Stimulated activated CD4-positive, alpha-beta T cell treated with anti-CD3 and anti-CD28 coated beads, TNF-alpha, amount 100 ng/mL, for 48 hours (primary cell): ENCODE data around the gene SQSTM1.
A peak's percentile ranks its signal among the peaks of the same experiment; 100 is the strongest.

Experiments
- DNase-seq, 3 donors: peaks; one replicate each; pipeline ENCODE4 v3.0.0-alpha.2; 2020; ENCODE audit warnings: low read depth in 3 of 3

Gene SQSTM1

DNA sequence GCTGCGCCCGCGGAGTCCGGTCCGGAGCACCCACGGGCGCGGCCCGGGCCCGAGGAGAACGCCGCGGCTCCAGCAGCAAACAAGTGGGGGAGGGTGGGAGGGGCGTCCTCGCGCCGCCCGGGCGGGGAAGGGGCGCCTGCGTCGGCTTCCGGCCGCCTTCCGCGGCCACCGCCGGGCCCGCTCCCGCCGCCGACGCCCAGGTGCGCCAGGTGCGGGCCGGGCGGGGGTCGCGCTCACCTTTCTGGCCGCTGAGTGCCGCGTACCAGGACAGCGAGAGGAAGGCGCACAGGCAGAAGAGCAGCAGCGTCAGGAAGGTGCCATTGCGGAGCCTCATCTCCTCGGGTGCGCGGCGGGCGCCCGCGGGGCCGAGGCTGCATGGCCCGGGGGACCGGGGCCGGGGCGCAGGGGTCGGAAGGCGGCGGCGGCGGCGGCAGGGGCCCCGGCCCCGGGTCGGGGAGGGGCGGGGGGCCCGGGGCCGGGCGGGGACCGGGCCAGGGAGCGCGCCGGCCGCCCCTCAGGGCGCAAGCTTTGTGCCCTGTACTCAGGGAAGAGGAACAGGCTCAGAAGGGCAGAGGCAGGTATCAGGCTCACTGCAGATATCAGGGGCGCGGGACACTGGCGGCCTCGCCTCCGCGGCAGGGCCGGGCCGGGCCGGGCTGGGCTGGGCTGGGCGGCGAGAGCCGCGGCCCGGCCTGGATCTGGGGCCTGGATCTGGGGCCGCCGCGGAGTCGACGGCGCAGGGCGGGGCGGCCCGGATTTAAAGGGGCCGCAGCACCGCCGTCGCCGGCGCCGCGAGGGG lies 14.3 kb upstream of the SQSTM1 start, which contains the start of gene MGAT4B:
MGAT4B (minus strand) TSS at position 617 of the 799 bp plus-strand sequence; CDS start at position 334, 283 bp downstream.
- no peak for DNase-seq

- no peak for DNase-seq
Measured at GRCh38 chr5:179812135-179812825, 8.4 kb upstream of the SQSTM1 start.

DNA sequence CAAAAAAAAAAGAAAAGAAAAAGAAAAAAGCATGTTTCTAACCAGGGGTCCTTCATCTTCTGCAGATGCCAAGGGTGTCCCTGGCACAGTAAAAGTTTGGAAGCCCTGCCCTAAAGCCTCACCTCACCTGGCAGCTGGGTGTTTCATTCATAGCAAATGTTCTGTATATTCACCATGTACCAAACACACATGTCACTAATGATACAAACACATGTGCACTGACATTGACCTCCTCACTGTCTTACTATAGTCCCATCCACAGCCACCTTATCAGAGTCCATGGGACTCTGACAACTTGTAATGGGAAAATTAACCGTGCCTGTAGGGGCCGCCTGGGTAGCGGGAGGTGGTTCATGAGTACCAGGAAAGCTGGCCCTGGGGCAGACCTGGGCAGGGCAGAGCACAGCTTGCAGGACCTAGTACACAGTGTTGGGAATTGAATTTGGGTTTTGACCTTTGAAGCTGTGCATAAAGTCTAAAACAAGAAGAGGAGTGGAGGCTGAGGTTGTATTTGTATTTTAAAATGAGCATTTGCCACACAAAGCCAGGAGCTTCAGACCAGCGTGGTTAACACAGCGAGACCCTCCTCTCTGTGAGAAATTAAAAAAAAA lies 7.6 kb upstream of the SQSTM1 start:
- no peak for DNase-seq

GRCh38 chr5:179814090-179814489 lies 6.6 kb upstream of the SQSTM1 start:
- no peak for DNase-seq

- DNase-seq = no peak
Measured at GRCh38 chr5:179815491-179816249, 5.0 kb upstream of the SQSTM1 start.

- DNase-seq = no peak
Measured at GRCh38 chr5:179816401-179816795, 4.3 kb upstream of the SQSTM1 start.

GRCh38 chr5:179816796-179817469 lies 3.8 kb upstream of the SQSTM1 start:
- no peak for DNase-seq

GRCh38 chr5:179817470-179817840 lies 3.2 kb upstream of the SQSTM1 start:
- DNase-seq = no peak

DNA sequence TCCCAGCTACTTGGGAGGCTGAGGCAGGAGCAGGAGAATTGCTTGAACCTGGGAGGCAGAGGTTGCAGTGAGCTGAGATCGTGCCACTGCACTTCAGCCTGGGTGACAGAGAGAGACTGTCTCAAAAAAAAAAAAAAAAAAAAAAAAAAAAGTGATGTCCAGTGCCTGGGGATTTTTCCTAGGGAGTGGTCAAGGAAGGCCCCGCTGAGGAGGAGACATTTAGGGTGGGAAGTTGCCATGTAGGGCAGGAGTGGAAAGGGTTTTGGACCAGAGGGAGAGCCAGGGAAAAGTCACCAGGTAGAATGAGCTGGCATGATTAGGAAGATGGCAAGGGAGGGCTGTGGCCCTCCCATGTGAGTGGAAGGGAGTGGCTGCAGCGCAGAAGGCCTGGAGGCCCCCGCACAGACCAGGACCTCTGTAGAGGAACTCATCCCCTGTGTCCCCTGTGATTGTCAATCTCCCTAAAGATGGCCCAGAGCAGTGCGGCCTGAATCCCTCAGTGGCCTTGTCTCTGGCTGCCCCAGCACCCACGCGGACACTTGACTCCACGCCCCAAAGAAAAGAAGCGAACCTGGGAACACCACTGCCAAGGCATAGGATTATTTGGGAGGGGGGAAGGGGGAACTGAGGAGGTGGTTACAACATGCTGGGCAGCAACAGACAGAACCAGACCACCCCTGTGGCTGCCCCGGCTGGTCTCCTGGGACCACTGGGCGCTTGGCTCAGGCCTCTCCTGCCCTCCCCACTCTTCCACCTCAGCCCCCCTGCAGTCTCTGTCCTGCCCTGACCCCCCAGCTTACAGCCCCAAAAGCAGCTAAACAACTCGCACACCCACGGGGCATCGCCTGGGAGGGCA lies 2.6 kb upstream of the SQSTM1 start:
- no peak for DNase-seq

DNA sequence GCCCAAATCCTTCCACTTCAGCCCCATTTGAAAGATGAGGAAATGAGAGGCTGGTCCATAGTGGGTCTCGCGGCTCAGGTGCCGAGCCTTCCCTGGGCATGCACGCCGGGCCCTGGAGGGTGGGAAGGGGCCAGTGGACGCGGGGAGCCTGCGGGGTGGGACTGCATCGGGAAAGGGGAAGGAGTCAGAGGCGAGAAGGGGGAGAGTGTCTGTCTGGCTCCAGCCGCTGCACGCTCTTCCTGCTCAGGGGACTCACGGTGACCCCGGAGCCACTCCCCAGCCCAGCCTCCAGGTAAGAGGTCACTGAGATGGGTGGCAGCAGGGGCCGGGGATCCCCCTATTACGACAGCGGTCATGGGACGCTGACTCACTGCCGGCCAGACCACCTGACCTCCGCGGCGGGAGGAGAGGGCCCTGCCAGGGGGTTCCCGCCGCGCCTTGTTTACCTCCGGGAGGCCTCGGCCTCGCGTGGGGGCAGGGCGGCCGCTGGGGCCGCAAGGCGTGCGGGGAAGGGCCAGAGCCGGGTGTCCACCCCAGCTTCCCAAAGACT lies 1.9 kb upstream of the SQSTM1 start:
- peak; percentile 64 to 77 (median 68) for DNase-seq

GRCh38 chr5:179819296-179820126 lies 1.2 kb upstream of the SQSTM1 start:
- no peak for DNase-seq

DNA sequence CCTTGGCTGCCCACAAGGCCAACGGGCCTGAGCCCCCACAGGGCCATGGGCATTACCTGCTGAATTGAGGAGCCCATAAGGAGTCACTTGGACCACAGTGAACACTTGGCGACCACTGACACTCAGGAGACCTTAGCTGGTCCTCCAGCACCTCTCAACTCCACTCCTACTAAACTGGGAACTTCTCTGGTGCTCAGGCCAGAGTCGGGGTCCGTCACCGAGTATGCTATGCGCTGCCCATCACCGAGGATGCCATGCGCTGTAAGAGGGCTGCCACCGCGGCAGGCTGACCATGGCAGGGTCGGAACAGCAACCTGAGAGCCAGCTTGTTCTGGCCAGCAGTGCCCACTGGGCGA lies 600 bp upstream of the SQSTM1 start:
- no peak for DNase-seq

- peak; percentile 67 to 83 (median 75) for DNase-seq
Measured at GRCh38 chr5:179821298-179822058, 773 bp downstream of the SQSTM1 start.

DNA sequence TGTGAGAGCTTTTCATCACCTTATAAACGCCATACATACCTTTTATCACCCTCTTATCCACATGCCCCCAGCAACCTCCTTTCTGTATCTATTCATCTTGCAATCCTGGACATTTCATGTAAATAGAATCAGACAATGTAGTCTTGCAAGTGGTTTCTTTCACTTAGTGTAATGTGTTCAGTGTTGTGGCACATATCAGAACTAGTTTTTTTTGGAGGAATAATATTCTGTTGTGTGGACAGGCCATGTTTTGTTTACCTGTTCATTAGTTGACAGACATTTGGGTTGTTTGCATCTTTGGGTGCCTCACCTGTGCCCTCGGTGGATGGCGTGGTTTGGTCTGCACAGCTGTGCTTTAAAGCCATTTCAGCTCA lies 1.3 kb downstream of the SQSTM1 start:
- DNase-seq = no peak

GRCh38 chr5:179822444-179822990 lies 1.8 kb downstream of the SQSTM1 start:
- DNase-seq = no peak

GRCh38 chr5:179823937-179824744 lies 3.4 kb downstream of the SQSTM1 start:
- DNase-seq = no peak

DNA sequence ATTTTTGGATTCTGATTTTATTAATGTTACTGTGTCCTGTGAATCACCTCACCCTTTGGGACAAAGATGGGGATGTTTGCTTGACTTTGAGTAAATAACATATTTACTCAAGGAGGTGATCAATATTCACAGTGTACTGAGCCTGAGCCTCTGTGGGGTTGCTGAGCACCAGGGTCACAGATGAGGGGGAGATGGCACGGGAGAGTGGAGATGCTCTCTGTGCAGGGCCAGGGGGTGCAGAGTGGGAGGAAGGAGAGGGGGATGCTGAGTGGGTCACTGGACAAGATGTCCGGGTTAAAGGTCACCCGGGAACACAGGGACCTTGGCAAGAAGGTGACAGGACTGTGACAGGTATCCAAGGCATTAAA lies 4.0 kb downstream of the SQSTM1 start:
- no peak for DNase-seq
